ENCODE measurements around the gene MRPL33.

MRPL33 gene

DNA sequence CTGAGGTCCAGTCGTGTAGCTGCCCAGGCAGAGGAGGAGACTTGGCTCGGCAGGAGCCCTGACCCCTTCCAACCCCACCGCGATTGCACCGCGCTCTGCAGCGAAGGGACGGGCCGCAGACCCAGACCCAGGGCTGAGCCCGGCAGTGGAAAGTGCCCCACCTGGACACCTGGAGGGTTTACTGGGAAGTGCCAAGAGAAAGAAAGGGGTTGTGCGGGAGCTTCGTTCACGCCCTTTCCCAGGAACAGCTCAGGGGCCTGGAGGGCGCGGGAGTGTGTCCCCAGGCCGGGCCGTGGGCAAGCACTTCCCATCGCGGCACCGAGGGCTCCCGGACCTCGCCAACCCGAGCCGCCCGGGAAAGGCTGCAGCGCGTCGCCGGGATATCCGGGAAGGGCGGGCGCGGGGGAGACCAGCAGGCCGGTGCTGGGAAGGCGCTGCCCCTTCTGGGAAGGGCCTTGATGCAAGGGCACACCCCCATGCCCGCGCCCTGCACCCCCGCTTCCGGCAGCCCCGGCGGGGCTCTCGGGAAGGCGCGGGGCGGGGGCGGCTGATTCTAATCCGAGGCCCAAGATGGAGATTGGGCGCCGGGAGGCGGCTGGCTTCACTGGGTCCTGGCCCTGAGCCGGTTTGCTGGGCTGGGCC is 36.1 kb upstream of the MRPL33 start:
- TF ChIP-seq, protein P1, sequence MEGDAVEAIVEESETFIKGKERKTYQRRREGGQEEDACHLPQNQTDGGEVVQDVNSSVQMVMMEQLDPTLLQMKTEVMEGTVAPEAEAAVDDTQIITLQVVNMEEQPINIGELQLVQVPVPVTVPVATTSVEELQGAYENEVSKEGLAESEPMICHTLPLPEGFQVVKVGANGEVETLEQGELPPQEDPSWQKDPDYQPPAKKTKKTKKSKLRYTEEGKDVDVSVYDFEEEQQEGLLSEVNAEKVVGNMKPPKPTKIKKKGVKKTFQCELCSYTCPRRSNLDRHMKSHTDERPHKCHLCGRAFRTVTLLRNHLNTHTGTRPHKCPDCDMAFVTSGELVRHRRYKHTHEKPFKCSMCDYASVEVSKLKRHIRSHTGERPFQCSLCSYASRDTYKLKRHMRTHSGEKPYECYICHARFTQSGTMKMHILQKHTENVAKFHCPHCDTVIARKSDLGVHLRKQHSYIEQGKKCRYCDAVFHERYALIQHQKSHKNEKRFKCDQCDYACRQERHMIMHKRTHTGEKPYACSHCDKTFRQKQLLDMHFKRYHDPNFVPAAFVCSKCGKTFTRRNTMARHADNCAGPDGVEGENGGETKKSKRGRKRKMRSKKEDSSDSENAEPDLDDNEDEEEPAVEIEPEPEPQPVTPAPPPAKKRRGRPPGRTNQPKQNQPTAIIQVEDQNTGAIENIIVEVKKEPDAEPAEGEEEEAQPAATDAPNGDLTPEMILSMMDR (IDR thresholded peaks at IDR 0.05; ENCODE audit: extremely low read depth, insufficient read depth, missing control alignments) = no peak
- in situ Hi-C loops (cut with MboI; ENCODE audit: low pct_unique_long_range_greater_than_20kb, low sequenced_read_pairs, unreplicated experiment) = no loop called here
- no peak for DNase-seq (ENCODE audit: low spot score)

DNA sequence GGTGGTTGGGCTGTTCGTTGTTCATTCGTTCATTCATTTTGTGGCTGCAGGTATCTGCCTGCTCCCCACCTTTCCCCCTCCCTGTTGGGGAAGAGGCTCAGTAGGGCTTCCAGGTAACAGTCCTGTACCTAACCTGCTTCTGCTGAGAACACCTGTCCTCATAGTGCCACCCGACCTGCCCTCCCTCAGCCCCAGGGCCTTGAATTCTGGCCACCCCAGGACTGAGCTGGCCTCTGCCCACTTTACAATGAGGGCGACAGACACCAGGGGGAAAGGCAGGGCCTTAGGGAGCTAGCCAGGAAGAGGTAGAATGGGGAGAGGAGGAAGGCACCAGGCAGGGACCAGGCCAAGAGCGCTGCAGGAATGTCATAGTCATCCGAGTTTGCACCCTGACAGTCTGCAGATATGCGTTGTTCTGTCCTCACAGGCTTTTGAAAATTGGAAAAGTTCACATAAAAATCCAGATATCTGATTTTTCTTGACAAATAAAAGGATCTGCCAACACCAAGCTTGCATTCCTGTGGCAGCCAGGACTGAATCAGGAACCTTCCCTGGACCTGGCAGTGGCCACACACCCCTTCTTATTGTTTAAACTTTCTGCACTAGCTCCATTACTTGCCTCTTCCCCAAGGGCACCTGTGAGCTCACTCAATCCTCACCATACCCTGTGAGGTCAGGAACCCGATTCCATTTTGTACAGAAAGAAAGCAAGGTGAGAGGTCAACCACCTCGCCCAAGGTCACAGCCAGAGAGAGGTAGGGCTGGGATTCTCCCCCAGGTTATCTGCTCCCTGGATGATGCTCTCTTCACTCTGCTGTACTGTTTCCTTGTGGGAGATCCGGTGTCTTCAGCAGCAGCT is 35.3 kb upstream of the MRPL33 start:
- DNase-seq (ENCODE audit: low spot score) = no peak
- in situ Hi-C loops (cut with MboI; ENCODE audit: low pct_unique_long_range_greater_than_20kb, low sequenced_read_pairs, unreplicated experiment) = no loop called here
- TF ChIP-seq, protein P1 (IDR thresholded peaks at IDR 0.05; ENCODE audit: extremely low read depth, insufficient read depth, missing control alignments) = no peak

DNA sequence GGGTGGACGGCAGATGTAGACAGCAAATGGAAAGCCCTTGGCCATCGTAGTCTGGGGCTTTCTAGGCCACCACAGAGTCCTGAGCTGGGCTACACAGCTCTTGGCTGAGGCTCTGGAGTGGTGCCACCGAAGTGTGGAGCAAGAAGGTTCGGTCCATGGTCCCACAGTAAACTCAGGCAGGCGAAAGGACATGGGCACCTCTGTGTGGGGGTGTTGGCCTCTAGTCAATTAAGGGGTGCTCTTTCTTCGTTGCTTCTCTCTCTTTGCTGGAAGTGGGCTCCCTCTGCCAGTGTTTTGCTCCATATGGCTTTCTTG is 34.7 kb upstream of the MRPL33 start:
- in situ Hi-C loops (cut with MboI; ENCODE audit: low pct_unique_long_range_greater_than_20kb, low sequenced_read_pairs, unreplicated experiment) = no loop called here
- TF ChIP-seq, protein P1 (IDR thresholded peaks at IDR 0.05; ENCODE audit: extremely low read depth, insufficient read depth, missing control alignments) = no peak
- no peak for DNase-seq (ENCODE audit: low spot score)

DNA sequence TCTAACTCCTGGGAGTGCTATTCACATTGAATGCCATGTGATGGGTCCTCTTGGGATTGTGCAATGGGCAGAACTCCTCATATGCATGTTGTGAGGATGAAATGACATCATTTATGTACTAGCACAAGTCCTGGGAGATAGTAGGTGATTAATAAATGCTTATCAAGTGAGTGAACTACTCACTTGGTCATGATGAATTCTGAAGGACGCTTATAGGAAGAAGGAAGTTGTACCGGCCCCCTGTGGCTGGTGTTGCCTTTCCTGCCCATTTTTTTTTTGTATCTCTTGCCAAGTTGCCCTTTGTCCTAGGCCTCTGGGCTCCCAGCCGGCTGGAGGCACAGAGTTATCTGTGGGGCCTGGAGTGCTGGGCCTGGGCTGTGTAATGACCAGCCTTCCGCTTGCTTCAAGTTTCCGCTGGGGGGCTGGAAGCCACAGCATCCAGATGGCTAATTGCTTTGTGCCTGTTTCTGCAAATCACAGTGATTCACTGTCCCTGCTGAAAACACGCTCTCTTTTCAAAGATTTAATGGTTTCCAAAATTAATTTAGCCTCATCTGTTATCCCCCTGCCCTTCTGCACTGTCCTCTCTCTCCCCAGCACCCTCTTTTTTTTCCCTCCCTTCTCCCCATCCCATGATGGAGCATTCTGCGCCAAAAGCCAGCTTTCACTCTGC is 33.7 kb upstream of the MRPL33 start:
- TF ChIP-seq, protein P1 (IDR thresholded peaks at IDR 0.05; ENCODE audit: extremely low read depth, insufficient read depth, missing control alignments) = no peak
- no peak for DNase-seq (ENCODE audit: low spot score)
- in situ Hi-C loops (cut with MboI; ENCODE audit: low pct_unique_long_range_greater_than_20kb, low sequenced_read_pairs, unreplicated experiment) = no loop called here

DNA sequence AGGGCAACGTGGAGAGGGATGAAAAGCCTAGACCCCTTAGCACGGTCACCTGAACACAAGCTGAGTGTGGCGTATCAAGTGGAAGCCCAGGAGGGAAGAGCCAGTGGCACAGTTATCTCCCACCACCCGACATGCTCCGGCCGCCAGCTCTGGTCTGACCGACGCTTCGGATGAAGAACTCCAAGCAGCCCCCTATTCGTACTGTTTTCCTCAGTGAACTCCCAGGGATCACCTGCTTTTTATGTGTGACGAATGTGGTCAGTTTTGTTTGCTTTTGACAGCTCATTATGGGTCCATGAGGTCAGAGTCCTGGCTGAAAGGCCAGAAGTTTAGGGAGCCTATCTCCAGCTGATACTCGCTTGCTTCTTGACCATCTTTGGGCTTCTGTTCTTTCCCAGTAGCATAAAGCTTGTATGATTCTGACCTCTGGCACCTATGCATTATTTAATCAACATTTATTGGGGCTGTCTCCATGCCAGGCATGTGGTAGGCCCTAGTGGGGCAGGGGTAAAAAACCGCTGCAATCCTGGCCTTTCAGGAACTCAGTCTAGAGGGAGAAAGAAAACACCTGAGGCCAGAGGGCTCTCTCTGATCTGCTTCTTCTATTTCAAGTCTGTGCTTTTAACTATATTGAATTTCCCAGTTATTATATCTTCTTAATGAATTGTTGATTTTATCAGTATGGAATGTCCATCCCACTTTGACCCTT is 33.0 kb upstream of the MRPL33 start:
- in situ Hi-C loops (cut with MboI; ENCODE audit: low pct_unique_long_range_greater_than_20kb, low sequenced_read_pairs, unreplicated experiment) = no loop called here
- DNase-seq (ENCODE audit: low spot score) = no peak
- TF ChIP-seq, protein P1 (IDR thresholded peaks at IDR 0.05; ENCODE audit: extremely low read depth, insufficient read depth, missing control alignments) = no peak

DNA sequence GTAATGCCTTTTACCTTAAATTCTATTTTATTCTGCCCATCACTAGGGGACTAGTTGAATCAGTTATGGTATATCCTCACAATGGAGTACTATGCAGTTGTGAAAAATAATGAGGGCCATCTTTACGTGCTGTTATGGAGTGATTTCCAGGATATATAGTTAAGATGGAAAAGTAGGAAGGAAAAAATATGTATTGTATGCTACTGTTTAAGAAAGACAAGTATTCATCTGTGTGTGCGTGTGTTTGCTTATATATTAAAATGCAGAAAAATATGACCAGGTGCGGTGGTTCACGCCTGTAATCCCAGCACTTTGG is 32.5 kb upstream of the MRPL33 start:
- TF ChIP-seq, protein P1 (IDR thresholded peaks at IDR 0.05; ENCODE audit: extremely low read depth, insufficient read depth, missing control alignments) = no peak
- in situ Hi-C loops (cut with MboI; ENCODE audit: low pct_unique_long_range_greater_than_20kb, low sequenced_read_pairs, unreplicated experiment) = no loop called here
- no peak for DNase-seq (ENCODE audit: low spot score)
